HT1080 (cell line): ENCODE measurements around the gene CLIP1. TPM values are rescaled to one million over a fixed set of nuclear protein-coding genes. Genes with fewer than 3 reads are reported as not detected.
A peak's percentile ranks its signal among the peaks of the same experiment; 100 is the strongest.
"Not testable (repeated sequence)": the region's sequence is repeated elsewhere in the genome, so short reads cannot be mapped to it uniquely, and the experiment has no call there.

Experiments
- DNase-seq: peaks from one replicate; pipeline ENCODE4 v3.0.0-alpha.2; 2015; ENCODE audit warnings: low read depth
- polyA plus RNA-seq, 2 experiments: library from polyadenylated mRNA; depleted of rRNA; stranded (reverse); fragments of >200 nt; gene quantifications; 2 replicates each; pipeline ENCODE4 v1.2.3, GENCODE V29; 2015
- total RNA-seq: library from RNA; depleted of rRNA; stranded (reverse); fragments of >200 nt; shearing (Covaris generic); gene quantifications from 2 replicates; pipeline ENCODE4 v1.2.3, GENCODE V29; 2014; rRNA removed

CLIP1 gene
- 24.1 and 26.6 TPM in 2 replicates for total RNA-seq
- 22.7 and 28.3 TPM in 2 replicates for polyA plus RNA-seq (2015; cell fraction: cytosol; rRNA removed)
- 43.7 and 48.1 TPM in 2 replicates for polyA plus RNA-seq (2015; cell fraction: nucleus; rRNA removed)

DNA sequence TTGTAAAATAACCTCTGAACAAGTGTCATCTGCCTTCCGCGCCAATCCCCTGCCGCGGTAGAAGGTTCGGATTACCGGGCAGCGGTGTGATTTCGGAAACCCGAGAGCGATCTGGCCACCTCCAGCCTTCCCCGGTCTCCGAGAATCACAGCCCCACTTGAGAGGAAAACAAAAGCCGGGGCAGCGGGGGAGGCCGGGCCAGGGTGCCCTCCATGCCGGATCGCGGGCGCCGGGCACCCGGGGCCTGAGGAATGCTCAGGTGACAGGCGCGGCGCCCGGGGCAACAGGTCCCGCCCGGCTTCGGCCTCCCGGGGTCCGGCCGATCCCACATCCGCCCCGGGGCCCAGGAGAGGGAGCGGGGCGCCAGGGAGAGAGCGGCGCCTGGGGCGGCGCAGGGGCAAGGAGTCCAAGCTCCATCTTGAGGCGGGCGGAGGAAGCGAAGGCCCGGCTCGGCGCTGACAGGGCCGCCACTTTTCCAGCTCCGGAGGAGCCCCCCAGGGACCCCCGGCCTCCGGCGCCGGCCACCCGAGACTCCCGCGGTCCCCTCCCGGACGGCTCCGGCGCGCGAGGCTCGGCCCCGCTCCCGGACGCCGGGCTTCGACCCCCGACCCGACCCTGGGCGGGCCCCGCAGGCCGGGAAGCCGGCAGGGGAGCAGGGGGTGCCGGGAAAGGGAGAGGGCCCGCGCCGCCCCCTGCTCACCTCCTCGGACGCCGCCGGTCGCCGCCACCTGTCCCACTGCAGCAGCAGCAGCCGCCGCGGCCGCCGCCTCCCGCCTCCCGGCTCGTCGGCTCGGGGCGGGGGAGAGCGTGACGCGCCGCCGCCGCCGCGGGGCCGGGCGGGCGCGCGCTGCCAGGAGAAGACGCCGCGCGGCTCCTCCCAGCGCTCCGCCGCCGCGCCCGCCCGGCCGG is at the start of gene CLIP1:
TSS of gene CLIP1 (minus strand) at position 849 of the 909 bp plus-strand sequence. CDS start 42,217 bp downstream, outside the sequence.
- DNase-seq = peak; percentile 77

DNA sequence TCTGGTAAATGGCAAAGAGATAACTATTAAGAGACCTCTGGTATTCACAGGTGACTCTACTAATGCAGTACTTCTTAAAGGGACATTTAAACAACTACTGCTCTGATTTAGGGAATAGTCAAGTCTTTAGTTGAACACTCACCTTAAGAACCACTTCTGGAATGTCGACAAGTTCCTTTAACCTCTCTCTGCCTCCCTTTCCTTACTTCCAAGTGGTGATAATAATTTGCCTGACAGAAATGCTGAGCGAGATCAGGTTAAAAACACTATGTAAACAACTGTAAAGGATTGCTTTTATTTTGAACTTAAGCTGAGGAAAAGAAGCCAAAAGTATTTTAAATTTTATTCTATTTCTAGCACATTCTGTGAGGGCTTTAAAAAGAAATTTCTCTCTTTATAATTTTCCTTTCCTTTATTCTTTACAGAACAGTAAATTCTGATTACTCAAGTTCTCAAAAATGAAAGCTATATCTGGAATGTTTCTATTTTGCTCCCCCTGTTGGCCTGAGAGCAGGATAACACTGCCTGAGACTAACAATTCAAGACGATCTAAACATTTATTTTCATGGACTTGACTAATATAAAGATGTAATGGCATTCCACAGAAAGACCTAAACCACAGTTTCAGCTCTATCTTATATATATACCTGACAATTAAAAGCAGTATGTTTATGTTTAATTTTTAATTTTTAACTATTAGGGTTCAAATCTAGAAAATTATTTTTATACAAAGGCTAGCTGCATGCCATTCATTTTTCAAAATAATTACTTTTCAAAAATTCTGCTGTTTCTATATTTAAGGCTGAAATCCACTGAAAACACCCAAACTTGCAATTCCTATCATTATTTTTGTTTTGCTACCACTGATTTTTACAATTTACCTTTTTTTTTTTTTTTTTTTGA is 49.1 kb upstream of the CLIP1 start:
- peak; percentile 35 for DNase-seq

DNA sequence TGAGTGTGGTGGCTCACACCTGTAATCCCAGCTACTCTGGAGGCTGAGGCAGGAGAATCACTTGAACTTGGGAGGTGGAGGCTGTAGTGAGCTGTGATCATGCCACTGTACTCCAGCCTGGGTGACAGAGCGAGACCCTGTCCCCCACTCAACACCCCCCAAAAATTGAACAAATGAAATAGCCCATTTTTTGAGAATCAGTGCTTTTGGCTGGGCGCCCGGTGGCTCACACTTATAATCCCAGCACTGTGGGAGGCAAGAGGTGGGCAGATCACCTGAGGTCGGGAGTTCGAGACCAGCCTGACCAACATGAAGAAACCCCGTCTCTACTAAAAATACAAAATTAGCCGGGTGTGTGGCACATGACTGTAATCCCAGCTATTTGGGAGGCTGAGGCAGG is 48.1 kb upstream of the CLIP1 start:
- not testable (repeated sequence) for DNase-seq

DNA sequence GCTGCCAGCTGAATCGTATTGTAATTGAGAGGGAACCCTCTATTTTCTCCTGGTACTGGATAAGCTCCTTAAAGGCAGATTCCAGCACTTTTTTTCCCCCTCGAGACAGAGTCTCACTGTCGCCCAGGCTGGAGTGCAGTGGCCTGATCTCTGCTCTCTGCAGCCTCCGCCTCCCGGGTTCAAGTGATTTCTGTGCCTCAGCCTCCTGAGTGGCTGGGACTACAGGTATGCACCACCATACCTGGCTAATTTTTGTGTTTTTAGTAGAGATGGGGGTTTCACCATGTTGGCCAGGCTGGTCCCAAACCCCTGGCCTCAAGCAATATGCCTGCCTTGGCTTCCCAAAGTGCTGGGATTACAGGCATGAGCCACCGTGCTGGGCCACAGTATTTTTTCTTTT is 47.4 kb upstream of the CLIP1 start:
- not testable (repeated sequence) for DNase-seq

DNA sequence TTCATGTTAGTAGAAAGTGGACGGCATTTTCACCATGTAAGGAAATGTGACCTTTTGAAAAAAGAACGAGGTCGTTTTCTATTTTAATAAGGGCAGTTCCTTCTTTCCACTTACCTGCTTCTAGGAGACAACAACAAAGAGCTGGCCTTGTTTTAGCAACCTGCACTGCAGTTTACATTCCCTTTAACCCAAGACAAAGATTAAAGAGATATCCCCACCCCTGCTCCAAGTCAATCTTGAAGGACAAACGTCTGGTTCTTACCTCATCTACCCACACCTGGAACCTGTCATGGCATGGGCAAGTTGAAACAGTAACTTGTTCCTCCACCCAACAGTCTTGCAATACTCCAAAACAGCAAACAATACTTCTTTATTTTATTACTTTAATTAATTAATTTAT is 45.5 kb upstream of the CLIP1 start:
- no peak for DNase-seq

DNA sequence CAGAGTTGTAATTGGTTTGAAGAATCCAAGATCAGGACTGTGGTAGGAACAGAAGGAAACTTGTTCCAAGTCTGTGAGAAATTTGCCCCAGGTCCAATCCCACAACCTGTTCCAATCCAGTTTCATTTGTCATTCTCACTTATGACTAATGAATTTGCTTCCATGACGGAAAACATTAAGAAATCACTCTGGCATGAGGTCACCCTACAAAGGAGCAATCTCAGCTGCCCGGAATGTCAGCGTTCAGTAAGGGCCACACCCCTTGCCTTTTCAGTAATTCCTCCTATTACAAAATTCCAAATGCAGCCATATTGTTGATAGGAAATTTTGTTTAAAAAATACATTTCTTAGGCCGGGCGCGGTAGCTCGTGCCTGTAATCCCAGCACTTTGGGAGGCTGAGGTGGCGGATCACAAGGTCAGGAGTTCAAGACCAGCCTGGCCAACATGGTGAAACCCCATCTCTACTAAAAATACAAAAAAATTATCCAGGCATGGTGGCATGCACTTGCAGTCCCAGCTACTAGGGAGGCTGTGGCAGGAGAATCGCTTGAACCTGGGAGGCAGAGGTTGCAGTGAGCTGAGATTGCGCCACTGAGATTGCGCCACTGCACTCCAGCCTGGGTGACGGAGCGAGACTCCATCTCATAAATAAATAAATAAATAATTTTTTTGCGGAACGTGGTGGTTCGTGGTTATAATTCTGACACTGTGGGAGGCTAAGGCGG is 42.0 kb upstream of the CLIP1 start:
- DNase-seq = peak; percentile 95

DNA sequence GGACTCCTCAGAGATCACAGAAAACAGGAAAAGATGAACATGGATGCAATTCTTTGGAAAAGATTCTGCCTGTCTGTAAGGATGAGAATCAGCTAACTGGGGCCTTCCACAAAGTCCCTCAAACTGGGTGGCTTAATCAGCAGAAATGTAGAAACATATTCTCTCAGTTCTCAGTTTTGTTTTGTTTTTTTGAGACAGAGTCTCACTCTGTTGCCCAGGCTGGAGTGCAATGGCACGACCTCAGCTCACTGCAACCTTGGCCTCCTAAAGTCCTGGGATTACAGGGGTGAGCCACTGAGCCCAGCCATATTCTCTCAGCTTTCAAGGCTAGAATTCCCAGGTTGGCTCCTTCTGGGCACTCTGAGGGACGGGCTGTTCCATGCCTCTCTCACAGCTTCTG is 38.2 kb upstream of the CLIP1 start:
- no peak for DNase-seq

DNA sequence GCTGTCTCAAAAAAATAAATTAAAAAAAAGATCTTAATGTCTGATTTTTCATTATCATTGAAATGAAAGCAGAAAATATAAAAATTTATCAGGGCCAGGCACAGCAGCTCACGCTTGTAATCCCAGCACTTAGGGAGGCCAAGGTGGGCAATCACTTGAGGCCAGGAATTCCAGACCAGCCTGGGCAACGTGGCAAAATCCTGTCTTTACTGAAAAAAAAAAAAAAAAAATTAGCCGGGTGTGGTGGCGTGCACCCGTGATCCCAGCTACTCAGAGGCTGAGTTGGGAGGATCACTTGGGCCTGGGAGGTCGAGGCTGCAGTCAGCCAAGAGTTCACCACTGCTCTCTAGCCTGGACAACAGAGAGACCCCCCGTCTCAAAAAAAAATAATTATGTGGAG is 37.6 kb upstream of the CLIP1 start:
- DNase-seq = no peak

DNA sequence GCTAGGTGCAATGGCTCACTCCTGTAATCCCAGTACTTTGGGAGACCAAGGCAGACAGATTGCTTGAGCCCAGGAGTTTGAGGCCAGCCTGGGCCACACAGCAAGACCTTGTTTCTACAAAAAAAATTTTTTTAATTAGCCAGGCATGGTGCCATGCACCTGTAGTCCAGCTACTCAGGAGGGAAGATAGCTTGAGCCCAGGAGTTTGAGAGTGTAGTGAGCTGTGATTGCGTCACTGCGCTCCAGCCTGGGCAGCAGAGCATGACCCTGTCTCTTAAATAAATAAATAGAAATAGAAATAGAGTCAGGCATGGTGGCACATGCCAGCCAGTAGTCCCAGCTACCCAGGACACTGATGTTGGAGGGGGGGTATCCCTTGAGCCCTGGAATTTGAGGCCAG is 36.7 kb upstream of the CLIP1 start:
- no peak for DNase-seq

DNA sequence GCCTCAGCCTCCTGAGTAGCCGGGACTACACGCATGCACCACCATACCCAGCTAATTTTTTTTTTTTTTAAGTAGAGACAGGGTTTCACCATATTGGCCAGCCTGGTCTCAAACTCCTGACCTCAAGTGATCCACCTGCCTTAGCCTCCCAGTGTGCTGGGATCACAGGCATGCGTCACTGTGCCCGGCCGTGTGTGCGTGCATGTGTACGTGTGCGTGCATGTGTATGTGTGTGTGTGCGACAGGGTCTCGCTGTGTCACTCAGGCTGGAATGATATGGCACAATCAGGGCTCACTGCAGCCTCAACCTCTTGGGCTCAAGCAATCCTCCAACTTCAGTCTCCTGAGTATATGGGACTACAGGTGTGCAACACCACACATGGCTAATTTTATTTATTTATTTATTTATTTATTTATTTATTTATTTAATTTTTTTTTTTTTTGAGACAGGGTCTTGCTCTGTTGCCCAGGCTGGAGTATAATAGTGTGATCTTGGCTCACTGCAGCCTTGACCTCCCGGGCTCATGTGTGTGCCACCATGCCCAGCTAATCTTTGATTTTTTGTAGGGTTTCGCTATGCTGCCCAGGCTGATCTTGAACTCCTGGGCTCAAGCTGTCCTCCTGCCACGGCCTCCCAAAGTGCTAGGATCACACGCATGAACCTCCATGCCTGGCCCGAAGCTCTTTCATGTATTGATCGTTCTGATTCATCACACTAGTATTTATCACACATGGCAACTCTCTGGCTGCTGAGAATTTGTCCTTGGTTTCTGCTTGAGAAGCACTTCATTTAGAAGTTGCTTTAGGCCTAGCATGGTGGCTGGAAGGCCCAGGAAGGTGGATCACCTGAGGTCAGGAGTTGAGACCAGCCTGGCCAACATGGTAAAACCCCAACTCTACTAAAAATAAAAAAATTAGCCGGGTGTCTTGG is 35.9 kb upstream of the CLIP1 start:
- no peak for DNase-seq

DNA sequence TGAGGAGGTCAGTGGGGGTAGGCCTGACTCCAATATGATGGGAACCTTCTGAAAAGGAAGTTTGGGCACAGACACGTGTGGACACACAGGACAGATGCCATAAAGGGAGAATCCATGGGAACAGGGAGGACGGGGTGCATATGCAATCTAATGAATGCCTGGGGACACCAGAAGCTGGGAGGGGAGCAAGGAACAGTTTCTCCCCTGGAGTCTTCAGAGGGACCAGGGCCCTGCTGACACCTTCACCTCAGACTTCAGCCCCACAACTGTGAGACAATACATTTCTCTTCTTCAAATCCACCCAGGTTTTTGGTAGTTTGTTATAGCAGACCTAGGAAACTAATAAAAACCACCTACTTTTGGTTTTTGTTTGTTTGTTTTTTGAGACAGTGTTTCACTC is 35.2 kb upstream of the CLIP1 start:
- no peak for DNase-seq

DNA sequence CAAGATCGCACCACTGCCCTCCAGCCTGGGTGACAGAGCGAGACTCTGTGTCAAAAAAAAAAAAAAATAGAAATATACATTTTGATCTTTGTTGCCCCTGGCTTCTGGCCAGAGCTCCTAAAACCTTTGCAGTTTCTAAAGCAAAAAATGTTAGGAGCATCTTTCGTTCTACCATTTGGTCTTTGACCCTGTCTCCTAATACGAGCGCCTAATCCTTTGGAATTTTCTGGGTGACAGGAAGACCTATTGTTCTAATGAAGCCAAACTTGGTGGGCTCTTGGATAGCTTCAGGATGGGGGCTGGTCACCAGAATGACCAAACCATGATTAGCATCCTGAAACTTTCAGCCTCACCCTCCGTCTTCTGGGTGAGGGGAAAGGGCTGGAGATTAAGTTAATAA is 32.3 kb upstream of the CLIP1 start:
- DNase-seq = no peak

DNA sequence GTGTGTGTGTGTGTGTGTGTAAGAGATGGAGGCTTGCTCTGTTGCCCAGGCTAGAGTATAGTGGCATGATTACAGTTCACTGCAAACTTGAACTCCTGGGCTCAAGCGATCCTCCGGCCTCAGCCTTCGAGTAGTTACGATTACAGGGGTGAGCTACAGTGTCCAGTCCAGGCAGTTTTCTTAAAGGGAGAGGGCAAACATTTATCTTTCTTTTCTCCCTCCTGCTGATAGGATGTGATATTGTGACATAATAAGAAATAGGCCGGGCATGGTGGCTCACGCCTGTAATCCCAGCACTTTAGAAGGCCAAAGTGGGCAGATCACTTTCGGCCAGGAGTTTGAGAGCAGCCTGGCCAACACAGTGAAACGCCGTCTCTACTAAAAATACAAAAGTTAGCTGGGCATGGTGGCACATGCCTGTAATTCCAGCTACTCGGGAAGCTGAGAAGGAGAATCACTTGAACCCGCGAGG is 31.8 kb upstream of the CLIP1 start:
- no peak for DNase-seq

DNA sequence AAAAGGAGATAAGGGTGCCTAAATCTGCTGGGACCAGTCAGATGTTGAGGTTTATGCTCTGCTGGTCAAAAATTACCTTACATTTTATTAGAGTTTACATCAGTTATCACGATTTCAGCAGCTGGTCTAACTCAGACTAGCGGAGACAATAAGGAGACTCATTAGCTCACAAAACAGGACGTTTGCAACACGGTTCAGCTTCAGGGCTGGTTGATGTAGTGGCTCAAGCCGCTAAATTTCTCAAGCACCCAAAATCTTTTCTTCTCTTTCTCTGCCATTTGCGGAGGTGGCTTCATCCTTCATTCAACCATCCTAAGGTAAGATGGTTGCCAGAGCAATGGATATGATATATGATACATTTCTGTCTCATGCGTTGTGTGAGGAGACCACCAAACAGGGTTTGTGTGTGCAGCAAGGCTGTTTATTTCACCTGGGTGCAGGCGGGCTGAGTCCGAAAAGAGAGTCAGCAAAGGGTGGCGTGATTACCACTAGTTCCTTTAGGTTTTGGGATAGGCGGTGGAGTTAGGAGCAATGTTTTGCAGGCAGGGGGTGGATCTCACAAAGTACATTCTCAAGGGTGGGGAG is 30.3 kb upstream of the CLIP1 start:
- no peak for DNase-seq

DNA sequence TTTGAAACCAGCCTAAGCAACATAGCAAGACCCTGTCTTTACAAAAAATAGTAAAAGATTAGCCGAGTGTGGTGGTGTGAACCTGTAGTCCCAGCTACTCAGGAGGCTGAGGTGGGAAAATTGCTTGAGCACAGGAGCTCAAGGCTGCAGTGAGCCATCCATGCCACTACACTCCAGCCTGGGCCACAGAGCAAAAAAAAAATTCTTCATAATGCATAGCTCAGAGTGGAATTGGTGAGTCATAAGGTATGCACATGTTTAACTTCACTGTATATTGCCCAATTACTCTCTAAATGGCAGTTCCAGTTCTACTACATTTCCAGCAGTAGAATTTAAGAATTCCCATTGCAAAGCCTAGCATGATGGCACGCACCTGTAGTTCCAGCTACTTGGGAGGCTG is 26.8 kb upstream of the CLIP1 start:
- peak; percentile 90 for DNase-seq

DNA sequence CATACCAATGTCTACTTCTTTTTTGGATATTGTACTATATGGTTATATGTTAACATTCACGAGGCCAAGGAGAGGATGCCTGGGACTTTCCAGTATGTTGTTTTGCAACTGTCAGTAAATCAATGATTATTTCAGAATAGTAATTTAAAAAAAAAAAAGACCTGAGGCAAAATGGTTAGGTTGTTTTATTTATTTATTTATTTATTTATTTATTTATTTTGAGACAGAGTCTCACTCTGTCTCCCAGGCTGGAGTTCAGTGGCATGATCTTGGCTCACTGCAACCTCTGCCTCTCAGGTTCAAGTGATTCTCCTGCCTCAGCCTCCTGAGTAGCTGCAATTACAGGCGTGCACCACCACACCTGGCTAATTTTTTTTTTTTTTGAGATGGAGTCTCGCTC is 25.4 kb upstream of the CLIP1 start:
- DNase-seq = not testable (repeated sequence)

DNA sequence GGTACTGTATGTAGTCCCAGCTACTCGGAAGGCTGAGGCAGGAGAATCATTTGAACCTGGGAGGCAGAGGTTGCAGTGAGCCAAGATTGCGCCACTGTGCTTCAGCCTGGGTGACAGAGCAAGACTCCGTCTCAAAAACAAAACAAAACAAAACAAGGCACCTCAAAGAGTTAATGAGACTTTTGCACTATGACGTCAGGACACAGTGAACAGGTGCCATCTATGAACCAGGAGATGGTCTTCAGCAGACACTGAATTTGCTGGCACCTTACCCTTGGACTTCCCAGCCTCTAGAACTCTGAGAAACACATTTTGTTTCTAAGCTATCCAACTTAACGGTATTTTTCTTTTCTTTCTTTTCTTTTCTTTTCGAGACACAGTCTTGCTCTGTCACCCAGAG is 23.9 kb upstream of the CLIP1 start:
- DNase-seq = not testable (repeated sequence)

DNA sequence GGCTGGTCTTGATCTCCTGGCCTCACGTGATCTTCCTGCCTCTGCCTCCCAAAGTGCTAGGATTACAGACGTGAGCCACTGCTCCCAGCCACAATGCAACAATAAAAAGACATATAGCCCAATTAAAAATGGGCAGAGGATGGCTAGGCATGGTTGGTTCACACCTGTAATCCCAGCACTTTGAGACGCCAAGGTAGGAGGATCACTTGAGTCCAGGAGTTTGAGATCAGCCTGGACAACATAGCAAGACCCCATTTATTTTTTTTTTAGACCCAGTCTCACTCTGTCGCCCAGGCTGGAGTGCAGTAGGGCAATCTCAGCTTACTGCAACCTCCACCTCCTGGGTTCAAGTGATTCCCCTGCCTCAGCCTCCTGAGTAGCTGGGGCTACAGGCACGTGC is 21.6 kb upstream of the CLIP1 start:
- DNase-seq = not testable (repeated sequence)

DNA sequence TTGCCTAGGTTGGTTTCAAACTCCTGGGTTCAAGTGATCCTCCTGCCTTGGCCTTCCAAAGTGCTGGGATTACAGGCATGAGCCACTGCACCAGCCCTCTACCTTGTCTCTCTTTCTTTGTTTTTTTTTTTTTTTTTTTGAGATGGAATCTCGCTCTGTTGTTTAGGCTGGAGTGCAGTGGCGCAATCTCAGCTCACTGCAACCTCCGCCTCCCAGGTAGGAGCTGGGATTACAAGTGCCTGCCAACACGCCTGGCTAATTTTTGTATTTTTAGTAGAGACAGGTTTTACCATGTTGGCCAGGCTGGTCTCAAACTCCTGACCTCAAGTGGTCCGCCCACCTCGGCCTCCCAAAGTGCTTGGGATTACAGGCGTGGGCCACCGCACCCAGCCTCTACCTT is 16.4 kb upstream of the CLIP1 start:
- DNase-seq = not testable (repeated sequence)
